Astrocyte (in vitro differentiated cells and primary cell): ENCODE measurements around the gene PGP. TPM values are rescaled to one million over a fixed set of nuclear protein-coding genes. Genes with fewer than 3 reads are reported as not detected.
A peak's percentile ranks its signal among the peaks of the same experiment; 100 is the strongest.

ENCODE experiments used
- DNase-seq: peaks from one replicate; pipeline ENCODE4 v3.0.0-alpha.2; 2010; ENCODE audit warnings: low read depth
- FAIRE-seq: peaks from 2 replicates; lab custom pipeline; 2011; peaks lifted over from hg19 to GRCh38; lab: Jason Lieb, UNC
- H2AFZ ChIP-seq: 2 replicates; pipeline ENCODE4 v1.6.0; 2012; ENCODE audit warnings: low read depth, low read length, inconsistent platforms
- H3K27ac ChIP-seq: 2 replicates; pipeline ENCODE4 v1.5.1; 2011; ENCODE audit warnings: low read depth, low read length, inconsistent platforms
- H3K27me3 ChIP-seq: 2 replicates; pipeline ENCODE4 v1.6.0; 2011; ENCODE audit warnings: low read length, inconsistent platforms; ENCODE audit not compliant: insufficient read depth
- H3K36me3 ChIP-seq: 2 replicates; pipeline ENCODE4 v1.5.1; 2011; ENCODE audit warnings: low read length, inconsistent platforms; ENCODE audit not compliant: insufficient read depth
- H3K4me1 ChIP-seq: 2 replicates; pipeline ENCODE4 v1.5.1; 2011; ENCODE audit warnings: low read length, inconsistent platforms; ENCODE audit not compliant: insufficient read depth
- H3K4me2 ChIP-seq: 2 replicates; pipeline ENCODE4 v1.6.0; 2012; ENCODE audit warnings: low read length, inconsistent platforms
- H3K4me3 ChIP-seq: 2 replicates; pipeline ENCODE4 v1.5.1; 2011; ENCODE audit warnings: low read depth, mild to moderate bottlenecking, low read length, inconsistent platforms; ENCODE audit not compliant: insufficient read depth
- H3K79me2 ChIP-seq: 2 replicates; pipeline ENCODE4 v1.6.0; 2012; ENCODE audit warnings: mild to moderate bottlenecking, low read length, inconsistent platforms; ENCODE audit not compliant: insufficient read depth
- H3K9ac ChIP-seq: 2 replicates; pipeline ENCODE4 v1.6.0; 2012; ENCODE audit warnings: mild to moderate bottlenecking, low read length, inconsistent platforms
- H3K9me3 ChIP-seq: 2 replicates; pipeline ENCODE4 v1.5.1; 2012; ENCODE audit warnings: low read depth, mild to moderate bottlenecking, low read length, inconsistent platforms; ENCODE audit not compliant: insufficient read depth
- H4K20me1 ChIP-seq: 2 replicates; pipeline ENCODE4 v1.6.0; 2012; ENCODE audit warnings: low read length, inconsistent platforms; ENCODE audit not compliant: insufficient read depth
- H3K27ac Mint-ChIP-seq: one replicate; pipeline ENCODE4 v1.8.0; 2021; ENCODE audit warnings: mild to moderate bottlenecking, mixed read lengths; ENCODE audit not compliant: unreplicated experiment
- H3K27me3 Mint-ChIP-seq: one replicate; pipeline ENCODE4 v1.8.0; 2021; ENCODE audit warnings: low read depth, mixed read lengths; ENCODE audit not compliant: unreplicated experiment
- H3K36me3 Mint-ChIP-seq: one replicate; pipeline ENCODE4 v1.8.0; 2021; ENCODE audit warnings: low read depth, mixed read lengths; ENCODE audit not compliant: unreplicated experiment
- H3K4me1 Mint-ChIP-seq: one replicate; pipeline ENCODE4 v1.8.0; 2021; ENCODE audit warnings: low read depth, mixed read lengths; ENCODE audit not compliant: unreplicated experiment
- H3K4me3 Mint-ChIP-seq: one replicate; pipeline ENCODE4 v1.8.0; 2021; ENCODE audit warnings: mild to moderate bottlenecking, moderate library complexity, mixed read lengths; ENCODE audit not compliant: unreplicated experiment
- H3K9me3 Mint-ChIP-seq: one replicate; pipeline ENCODE4 v1.8.0; 2021; ENCODE audit warnings: mild to moderate bottlenecking, mixed read lengths; ENCODE audit not compliant: unreplicated experiment
- EZH2 ChIP-seq: IDR thresholded peaks from 2 replicates; pipeline ENCODE4 v1.6.1; 2012; ENCODE audit warnings: mild to moderate bottlenecking, low read length, inconsistent platforms; ENCODE audit not compliant: insufficient read depth
- total RNA-seq: library from RNA; stranded (reverse); gene quantifications from 2 replicates; pipeline ENCODE4 v1.2.1, GENCODE V29; 2021
- TF ChIP-seq, protein P1 (sequence below): IDR thresholded peaks from 2 replicates; pipeline ENCODE4 v1.5.1; 2011; ENCODE audit warnings: low read depth, mild to moderate bottlenecking, inconsistent platforms, low read length, moderate library complexity; ENCODE audit not compliant: insufficient read depth

Gene PGP
- total RNA-seq, 1 donor from 2014 or later, result 21.1 TPM

DNA sequence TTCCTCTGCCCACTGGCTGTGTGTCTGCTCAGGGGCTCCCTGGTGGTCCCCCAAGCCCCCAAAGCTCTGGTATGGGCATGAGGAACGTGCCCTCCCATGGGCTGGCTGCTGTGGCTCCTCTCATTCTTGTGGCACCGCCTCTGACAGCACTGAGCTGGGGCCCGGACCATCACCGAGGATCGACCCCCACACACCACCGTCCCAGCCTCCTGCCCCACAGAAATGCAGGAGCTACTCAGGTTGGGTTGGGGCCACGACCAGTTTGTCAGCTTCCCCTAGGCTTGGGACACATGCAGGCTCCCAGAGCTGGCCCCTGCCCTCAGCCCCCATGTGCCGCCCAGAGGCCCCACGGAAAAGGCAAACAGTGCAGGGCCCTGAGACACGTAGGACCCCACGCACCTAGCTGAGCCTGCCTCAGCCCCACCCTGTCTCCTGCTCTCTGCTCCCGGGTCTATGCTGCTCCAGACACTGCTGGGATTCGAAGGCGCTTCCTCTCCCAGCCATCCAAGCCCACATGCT is 15.0 kb downstream of the PGP start:
- peaks cover 7% of the 10 kb centered on the region for H3K9me3 Mint-ChIP-seq
- H3K36me3 ChIP-seq, result no peaks in the 10 kb centered on the region
- TF ChIP-seq, protein P1, sequence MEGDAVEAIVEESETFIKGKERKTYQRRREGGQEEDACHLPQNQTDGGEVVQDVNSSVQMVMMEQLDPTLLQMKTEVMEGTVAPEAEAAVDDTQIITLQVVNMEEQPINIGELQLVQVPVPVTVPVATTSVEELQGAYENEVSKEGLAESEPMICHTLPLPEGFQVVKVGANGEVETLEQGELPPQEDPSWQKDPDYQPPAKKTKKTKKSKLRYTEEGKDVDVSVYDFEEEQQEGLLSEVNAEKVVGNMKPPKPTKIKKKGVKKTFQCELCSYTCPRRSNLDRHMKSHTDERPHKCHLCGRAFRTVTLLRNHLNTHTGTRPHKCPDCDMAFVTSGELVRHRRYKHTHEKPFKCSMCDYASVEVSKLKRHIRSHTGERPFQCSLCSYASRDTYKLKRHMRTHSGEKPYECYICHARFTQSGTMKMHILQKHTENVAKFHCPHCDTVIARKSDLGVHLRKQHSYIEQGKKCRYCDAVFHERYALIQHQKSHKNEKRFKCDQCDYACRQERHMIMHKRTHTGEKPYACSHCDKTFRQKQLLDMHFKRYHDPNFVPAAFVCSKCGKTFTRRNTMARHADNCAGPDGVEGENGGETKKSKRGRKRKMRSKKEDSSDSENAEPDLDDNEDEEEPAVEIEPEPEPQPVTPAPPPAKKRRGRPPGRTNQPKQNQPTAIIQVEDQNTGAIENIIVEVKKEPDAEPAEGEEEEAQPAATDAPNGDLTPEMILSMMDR, result no peak
- TF ChIP-seq EZH2, result no peak
- peaks cover 1% of the 10 kb centered on the region for H3K4me1 ChIP-seq
- H3K9ac ChIP-seq, result no peak overlapping the region
- peaks cover 41% of the 10 kb centered on the region for H3K27me3 Mint-ChIP-seq
- H3K4me3 ChIP-seq, result no peak overlapping the region
- no peaks in the 10 kb centered on the region for H3K79me2 ChIP-seq
- no peaks in the 10 kb centered on the region for H3K9me3 ChIP-seq
- H3K27ac ChIP-seq, result no peak overlapping the region
- peaks cover 24% of the 10 kb centered on the region for H3K27me3 ChIP-seq
- H2AFZ ChIP-seq, result no peak overlapping the region
- peak overlapping the region; percentile 43 for H3K4me3 Mint-ChIP-seq
- peaks cover 9% of the 10 kb centered on the region for H4K20me1 ChIP-seq
- DNase-seq (no peak), FAIRE-seq (no peak)
- H3K4me1 Mint-ChIP-seq, result no peaks in the 10 kb centered on the region
- H3K4me2 ChIP-seq, result no peak overlapping the region
- no peaks in the 10 kb centered on the region for H3K36me3 Mint-ChIP-seq
- no peak overlapping the region for H3K27ac Mint-ChIP-seq

DNA sequence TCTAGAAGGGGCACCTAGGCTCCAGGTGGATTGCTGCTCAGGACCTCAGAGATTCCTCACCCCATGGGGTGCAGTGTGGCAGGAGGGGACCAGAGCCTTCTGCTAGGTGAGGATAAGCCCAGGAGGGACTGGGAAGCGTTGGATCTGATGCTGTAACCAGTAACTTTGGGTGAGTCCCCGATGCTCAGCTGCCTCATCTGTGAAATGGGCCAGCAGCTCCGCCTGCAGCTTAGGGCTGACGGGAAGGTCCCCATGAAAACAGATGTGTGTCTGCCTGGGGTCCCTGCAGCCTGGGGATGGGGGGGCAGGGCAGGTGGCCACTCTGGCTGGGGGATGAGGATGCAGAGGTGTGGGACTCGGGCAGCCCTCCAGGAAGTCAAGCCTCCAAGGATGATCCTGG is 15.5 kb downstream of the PGP start:
- Histone ChIP-seq H4K20me1 (peaks cover 11% of the 10 kb centered on the region), H2AFZ (no peak overlapping the region), H3K27ac (no peak overlapping the region), H3K9ac (no peak overlapping the region), H3K27me3 (peaks cover 26% of the 10 kb centered on the region), H3K36me3 (no peaks in the 10 kb centered on the region), H3K4me1 (no peaks in the 10 kb centered on the region), H3K4me3 (no peak overlapping the region), H3K9me3 (no peaks in the 10 kb centered on the region), H3K4me2 (no peak overlapping the region), H3K79me2 (no peaks in the 10 kb centered on the region)
- no peak for DNase-seq
- TF ChIP-seq, protein P1, result no peak
- TF ChIP-seq EZH2, result no peak
- Mint-ChIP-seq H3K4me1 (no peaks in the 10 kb centered on the region), H3K27me3 (peaks cover 45% of the 10 kb centered on the region), H3K9me3 (peaks cover 7% of the 10 kb centered on the region), H3K4me3 (no peak overlapping the region), H3K27ac (no peak overlapping the region), H3K36me3 (no peaks in the 10 kb centered on the region)
- FAIRE-seq, result no peak

DNA sequence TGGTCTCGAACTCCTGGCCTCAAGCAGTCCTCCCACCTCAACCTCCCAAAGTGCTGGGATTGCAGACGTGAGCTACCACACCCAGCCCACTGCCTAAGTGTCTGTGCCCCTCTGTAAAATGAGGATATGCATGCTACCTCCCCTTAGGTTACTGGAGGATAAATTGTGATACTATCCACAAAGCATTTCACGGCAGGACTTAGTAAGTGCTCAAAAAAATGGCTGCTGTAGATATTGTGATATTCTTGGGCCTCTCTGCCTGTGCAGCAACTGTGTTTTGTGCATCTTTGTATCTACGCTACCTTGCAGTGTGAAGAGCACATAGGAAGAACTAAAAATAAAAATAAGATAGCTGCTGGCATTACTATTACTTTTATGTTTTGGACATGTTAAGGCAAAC is 16.4 kb downstream of the PGP start:
- H3K27ac Mint-ChIP-seq, result no peak overlapping the region
- Histone ChIP-seq H3K36me3 (no peaks in the 10 kb centered on the region), H2AFZ (no peak overlapping the region), H3K4me3 (no peak overlapping the region), H4K20me1 (peaks cover 11% of the 10 kb centered on the region), H3K79me2 (no peaks in the 10 kb centered on the region), H3K9me3 (no peaks in the 10 kb centered on the region), H3K4me2 (no peak overlapping the region), H3K27ac (no peak overlapping the region), H3K27me3 (peaks cover 26% of the 10 kb centered on the region), H3K9ac (no peak overlapping the region), H3K4me1 (no peaks in the 10 kb centered on the region)
- no peaks in the 10 kb centered on the region for H3K36me3 Mint-ChIP-seq
- peaks cover 7% of the 10 kb centered on the region for H3K9me3 Mint-ChIP-seq
- DNase-seq (no peak), FAIRE-seq (no peak)
- TF ChIP-seq, protein P1, result no peak
- no peak for TF ChIP-seq EZH2
- no peaks in the 10 kb centered on the region for H3K4me1 Mint-ChIP-seq
- peak overlapping the region; percentile 55 for H3K4me3 Mint-ChIP-seq
- H3K27me3 Mint-ChIP-seq, result peaks cover 44% of the 10 kb centered on the region
